Measurements from ENCODE around the gene FXN.

DNA sequence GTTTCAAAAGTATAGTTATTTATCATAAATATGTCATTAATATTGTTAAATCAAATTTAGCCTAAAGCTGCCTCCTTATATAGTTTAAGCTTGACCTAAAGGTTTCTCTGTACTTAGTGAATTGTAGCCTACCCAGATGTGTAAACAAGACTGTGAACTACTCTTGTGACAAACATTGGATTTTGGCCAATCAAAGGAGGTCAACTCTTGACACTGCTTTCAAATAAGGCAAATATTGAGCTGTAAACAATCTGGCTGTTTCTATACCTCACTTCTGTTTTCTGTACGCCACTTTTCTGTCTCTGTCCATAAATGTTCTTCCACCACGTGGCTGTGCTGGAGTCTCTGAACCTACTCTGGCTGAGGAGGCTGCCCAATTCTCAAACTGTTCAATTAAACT lies 51.2 kb downstream of the FXN start:
- TF ChIP-seq, protein P1, sequence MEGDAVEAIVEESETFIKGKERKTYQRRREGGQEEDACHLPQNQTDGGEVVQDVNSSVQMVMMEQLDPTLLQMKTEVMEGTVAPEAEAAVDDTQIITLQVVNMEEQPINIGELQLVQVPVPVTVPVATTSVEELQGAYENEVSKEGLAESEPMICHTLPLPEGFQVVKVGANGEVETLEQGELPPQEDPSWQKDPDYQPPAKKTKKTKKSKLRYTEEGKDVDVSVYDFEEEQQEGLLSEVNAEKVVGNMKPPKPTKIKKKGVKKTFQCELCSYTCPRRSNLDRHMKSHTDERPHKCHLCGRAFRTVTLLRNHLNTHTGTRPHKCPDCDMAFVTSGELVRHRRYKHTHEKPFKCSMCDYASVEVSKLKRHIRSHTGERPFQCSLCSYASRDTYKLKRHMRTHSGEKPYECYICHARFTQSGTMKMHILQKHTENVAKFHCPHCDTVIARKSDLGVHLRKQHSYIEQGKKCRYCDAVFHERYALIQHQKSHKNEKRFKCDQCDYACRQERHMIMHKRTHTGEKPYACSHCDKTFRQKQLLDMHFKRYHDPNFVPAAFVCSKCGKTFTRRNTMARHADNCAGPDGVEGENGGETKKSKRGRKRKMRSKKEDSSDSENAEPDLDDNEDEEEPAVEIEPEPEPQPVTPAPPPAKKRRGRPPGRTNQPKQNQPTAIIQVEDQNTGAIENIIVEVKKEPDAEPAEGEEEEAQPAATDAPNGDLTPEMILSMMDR (IDR thresholded peaks at IDR 0.05; ENCODE audit: low read depth, low read length) = no peak
- no peak for TF ChIP-seq EZH2phosphoT487 (IDR thresholded peaks at IDR 0.05; ENCODE audit: low read depth)
